GM13976 (cell line): Measurements from ENCODE around the gene TTLL11.

ENCODE experiments used
- DNase-seq: peaks from one replicate; pipeline ENCODE4 v3.0.0; 2012; ENCODE audit warnings: low spot score
- in situ Hi-C: fragments of 300-500 bp; cut with MboI; formaldehyde crosslinking; loops from one replicate; pipeline ENCODE4 v1.12.0; 2022; ENCODE audit warnings: low sequenced_read_pairs, mixed read lengths, inconsistent platforms; ENCODE audit not compliant: unreplicated experiment
- TF ChIP-seq, protein P1 (sequence below): IDR thresholded peaks from 2 replicates; pipeline ENCODE4 v1.5.1; 2012; ENCODE audit warnings: borderline replicate concordance, mild to moderate bottlenecking; ENCODE audit not compliant: insufficient read depth; ENCODE audit errors: extremely low read depth, missing control alignments, control extremely low read depth

TTLL11 gene

DNA sequence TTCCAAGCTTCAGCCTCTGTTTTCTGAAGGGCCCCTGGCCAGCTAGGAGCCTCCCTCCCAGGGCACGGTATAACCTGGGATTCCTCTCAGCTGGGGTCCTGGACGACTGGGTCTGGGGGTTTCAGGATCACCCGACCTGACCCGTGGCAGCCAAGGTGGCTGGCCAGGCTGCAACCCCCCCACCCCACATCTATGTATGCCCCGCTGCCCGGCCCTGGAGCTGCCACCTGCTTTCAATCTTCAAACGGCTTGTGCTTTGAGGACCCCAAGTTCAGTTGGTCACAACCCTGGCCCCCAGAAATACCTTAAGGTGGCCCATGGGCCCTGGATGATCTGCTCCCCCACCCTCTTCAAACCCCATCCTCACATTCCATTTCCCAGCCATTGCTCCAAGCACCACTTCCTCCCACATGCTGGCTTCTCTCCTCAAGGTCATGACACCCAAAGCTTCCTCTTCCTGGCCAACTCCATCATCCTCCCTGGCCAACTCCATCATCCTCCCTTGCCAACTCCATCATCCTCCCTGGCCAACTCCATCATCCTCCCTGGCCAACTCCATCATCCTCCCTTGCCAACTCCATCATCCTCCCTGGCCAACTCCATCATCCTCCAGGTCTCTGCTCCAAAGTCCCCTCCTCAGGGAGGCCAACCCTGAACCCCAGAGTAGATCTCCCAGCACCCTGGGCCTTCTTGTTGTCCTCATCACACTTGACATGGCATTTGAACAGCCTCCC lies 17.2 kb upstream of the TTLL11 start:
- DNase-seq = no peak
- TF ChIP-seq, protein P1, sequence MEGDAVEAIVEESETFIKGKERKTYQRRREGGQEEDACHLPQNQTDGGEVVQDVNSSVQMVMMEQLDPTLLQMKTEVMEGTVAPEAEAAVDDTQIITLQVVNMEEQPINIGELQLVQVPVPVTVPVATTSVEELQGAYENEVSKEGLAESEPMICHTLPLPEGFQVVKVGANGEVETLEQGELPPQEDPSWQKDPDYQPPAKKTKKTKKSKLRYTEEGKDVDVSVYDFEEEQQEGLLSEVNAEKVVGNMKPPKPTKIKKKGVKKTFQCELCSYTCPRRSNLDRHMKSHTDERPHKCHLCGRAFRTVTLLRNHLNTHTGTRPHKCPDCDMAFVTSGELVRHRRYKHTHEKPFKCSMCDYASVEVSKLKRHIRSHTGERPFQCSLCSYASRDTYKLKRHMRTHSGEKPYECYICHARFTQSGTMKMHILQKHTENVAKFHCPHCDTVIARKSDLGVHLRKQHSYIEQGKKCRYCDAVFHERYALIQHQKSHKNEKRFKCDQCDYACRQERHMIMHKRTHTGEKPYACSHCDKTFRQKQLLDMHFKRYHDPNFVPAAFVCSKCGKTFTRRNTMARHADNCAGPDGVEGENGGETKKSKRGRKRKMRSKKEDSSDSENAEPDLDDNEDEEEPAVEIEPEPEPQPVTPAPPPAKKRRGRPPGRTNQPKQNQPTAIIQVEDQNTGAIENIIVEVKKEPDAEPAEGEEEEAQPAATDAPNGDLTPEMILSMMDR = no peak
- in situ Hi-C loops = loop anchor here (25.0 kb wide), 1 partner anchor 352 kb away; no protein-coding TSS in a partner anchor

DNA sequence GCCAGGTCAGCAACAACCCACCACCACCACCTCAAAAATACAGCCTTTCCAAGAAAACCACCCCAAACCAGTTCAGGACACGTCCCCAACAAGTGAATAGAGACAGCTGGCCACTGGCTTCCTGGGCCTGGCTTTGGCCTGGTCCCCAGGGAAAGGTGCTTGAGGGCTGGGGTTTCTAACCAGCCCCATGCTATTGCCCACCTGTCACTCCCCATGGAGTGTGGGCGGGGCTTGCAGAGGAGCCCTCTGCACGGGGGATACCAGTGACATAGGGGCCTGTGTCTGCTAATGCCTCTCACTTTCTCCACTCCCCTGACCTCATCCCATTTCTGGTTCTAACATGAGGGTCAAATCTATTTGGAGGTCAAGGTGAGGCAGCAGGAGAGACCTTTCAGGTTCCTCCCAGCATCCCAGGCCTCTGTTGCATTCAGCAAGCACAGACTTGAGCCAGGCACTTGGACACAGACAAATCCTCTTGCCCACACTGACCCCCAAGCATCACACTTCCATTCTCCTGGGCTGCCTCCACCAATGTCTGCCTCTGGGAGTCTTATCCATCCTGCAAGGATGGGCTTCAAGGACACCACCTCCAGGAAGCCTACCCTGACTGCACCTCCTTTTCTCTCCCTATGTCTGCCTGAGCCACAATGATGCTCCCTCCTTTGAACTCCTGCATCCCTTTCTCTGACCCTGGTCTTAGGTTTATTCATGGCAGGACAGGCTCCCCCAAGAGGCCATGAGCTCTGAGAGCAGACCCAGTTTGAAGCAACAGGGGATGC lies 16.1 kb upstream of the TTLL11 start:
- in situ Hi-C loops = loop anchor here (25.0 kb wide), 1 partner anchor 353 kb away; no protein-coding TSS in a partner anchor
- TF ChIP-seq, protein P1 = no peak
- peak; percentile 23 for DNase-seq

DNA sequence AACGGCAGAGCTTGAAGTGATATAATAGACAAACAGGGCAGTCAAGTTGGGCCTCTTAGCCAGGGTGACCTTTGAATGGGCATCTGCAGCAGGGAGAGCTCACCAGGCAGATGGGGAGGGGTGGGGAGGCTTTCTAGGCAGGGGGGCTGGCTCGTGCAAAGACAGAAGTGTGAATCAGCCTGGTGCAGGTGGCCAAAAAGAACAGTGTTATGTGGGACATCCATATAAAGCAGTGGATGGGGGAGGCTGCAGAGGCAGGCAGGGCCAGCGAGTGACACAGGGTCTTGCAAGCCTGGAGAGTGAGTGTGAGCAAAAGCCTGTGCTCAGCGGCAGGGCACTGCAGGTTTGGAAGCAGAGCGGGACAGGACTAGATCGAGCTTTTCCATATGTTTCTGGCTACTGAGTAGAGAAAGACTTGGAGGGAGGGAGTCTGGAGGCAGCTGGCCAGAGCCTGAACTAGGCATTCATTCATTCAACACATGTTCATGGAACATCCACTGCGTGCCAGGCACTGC lies 14.2 kb upstream of the TTLL11 start:
- DNase-seq = no peak
- in situ Hi-C loops = loop anchor here (25.0 kb wide), 1 partner anchor 355 kb away; no protein-coding TSS in a partner anchor
- TF ChIP-seq, protein P1 = no peak

DNA sequence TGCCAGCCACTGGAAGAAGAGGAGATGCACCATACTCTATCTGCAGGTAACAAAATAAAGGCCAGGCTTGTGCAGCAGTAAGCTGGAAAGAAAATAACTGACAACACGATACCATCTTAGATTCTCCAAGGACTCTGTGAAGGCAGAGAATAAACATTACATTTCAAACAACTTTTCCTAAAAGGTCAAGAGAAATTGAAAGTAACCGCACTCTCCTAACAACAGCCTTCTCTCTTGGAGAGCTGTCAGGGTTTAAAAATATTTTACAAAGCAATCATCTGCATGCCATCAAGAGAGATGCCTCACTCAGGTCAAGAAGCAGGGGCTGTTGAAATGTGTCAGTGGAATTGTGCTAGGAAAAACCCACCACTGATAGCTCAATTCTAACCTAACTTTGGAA lies 13.5 kb upstream of the TTLL11 start:
- TF ChIP-seq, protein P1 = no peak
- in situ Hi-C loops = loop anchor here (25.0 kb wide), 1 partner anchor 356 kb away; no protein-coding TSS in a partner anchor
- no peak for DNase-seq

DNA sequence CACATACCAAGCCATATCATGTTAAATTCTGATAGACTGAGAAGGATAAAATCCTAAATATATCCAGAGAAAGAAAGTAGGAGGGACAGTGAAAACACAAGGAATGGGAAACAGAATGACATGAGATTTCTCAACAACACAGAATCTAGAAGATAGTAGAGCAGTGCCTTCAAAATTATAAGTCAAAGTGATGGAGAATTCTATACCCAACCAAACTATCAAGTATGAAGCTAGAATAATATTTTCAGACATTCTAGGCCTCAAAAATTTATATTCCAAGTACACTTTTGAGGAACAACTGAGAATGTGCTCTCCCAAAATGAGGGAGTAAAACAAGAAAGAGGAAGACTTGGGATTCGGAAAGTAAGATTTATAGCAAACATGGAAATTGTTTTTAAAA lies 10.9 kb upstream of the TTLL11 start:
- DNase-seq = no peak
- in situ Hi-C loops = loop anchor here (25.0 kb wide), 1 partner anchor 358 kb away; no protein-coding TSS in a partner anchor
- TF ChIP-seq, protein P1 = no peak

DNA sequence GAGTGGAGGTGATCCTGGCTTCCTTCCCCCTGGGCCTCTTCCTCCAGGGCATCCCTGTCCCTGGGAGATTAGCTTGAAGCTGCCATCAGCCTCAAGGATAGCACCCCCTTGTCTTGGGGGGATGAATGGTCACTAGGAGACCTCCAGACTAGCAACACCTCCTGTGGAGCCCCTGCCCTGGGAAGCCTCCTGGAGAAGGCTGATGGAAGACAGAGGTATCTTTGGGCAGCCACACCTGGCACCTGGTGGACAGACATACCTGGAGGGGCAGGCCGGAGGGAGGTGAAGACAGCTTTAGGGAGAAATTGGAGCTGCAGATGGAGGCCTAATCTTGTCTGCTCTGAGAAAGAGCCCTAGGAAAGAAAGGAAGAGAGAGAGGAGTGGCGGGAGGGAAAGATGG lies 9.0 kb upstream of the TTLL11 start:
- TF ChIP-seq, protein P1 = no peak
- DNase-seq = no peak
- in situ Hi-C loops = loop anchor here (25.0 kb wide), 1 partner anchor 360 kb away; no protein-coding TSS in a partner anchor
